GM19328 (cell line): ENCODE data around the gene RUNX2.

Experiments used
- ATAC-seq: cut with Tn5 transposase; IDR thresholded peaks from one replicate; pipeline ENCODE4 v1.9.1; 2021; ENCODE audit warnings: mild to moderate bottlenecking, moderate library complexity; ENCODE audit not compliant: unreplicated experiment

RUNX2 gene

DNA sequence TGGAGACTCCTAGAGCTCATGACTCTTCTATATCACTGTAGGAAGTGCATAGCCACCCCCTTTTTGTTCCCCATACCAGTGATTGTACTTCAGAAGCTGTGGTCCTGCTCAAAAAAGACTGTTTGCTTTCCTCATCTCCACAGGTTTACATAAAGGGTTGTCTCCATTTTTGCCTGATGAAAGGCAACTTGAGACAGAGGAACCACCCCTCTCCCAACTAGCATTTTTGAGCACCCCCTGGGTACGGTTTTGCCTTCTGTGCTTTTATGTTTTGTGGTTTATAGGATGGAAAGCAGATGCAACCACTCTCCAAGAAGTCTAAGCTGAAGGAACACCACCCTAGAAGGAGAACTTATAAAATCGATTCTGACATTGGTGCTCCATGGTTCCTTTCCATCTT, 177.3 kb downstream of the RUNX2 start:
- no peak for ATAC-seq

DNA sequence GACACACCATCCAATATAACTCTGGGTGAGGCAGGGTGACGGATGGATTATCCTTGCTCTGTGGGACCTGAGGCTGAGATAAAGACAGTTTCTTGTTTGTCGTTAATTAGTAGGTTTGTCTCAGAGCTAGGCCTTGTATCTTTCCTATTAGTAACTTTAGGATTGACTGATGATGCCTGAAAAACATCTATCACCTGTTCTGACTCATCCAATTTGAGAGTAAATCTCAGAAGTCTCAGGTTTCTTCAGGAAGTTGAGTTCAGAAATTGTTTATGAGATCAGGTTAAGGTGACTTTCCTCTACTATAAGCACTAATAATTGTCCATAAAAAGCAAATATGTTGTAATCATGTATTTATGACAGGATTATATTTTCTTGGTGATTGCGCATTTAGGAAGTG, 179.1 kb downstream of the RUNX2 start:
- no peak for ATAC-seq

DNA sequence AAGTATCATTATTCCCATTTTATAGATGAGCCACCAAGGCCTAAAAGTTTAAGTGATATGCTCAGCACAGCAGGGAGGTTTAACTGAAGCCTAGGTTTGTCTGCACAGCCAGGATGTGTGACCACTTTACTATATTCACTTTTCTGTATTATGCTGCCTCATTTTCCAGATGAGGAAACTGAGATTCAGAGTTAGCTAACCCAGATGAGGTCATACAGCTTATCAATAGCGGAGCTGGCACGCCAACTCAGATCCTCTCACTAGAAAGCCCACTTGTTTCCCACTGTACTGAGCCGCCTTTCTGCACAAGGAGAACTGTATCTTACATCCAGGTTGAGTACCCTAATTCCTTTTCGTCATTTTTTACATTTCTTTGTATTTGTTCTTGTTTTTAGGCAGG, 181.3 kb downstream of the RUNX2 start:
- no peak for ATAC-seq

DNA sequence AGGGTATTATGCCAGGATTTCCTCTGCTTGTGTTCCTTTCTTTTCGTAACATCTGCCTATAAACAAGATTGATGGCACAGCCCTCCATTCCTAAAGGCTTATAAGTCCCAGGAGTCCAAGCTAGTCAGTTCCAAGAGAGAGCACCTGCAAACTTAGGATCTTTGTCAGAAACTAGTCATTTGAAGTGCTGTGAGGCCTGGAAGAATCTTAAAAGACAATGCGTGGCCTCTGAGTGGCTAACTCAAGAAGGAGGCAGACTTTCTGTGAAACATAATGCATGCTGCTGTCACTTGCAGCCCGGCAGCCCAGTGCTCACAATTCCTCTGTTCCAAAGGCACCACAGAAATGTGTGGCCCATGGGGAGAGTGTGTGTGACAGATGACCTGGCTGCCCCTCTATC, 184.6 kb downstream of the RUNX2 start:
- ATAC-seq, result no peak

GRCh38 chr6:45513213-45513618, 185.1 kb downstream of the RUNX2 start:
- ATAC-seq, result no peak

GRCh38 chr6:45513843-45514242, 185.7 kb downstream of the RUNX2 start:
- no peak for ATAC-seq

DNA sequence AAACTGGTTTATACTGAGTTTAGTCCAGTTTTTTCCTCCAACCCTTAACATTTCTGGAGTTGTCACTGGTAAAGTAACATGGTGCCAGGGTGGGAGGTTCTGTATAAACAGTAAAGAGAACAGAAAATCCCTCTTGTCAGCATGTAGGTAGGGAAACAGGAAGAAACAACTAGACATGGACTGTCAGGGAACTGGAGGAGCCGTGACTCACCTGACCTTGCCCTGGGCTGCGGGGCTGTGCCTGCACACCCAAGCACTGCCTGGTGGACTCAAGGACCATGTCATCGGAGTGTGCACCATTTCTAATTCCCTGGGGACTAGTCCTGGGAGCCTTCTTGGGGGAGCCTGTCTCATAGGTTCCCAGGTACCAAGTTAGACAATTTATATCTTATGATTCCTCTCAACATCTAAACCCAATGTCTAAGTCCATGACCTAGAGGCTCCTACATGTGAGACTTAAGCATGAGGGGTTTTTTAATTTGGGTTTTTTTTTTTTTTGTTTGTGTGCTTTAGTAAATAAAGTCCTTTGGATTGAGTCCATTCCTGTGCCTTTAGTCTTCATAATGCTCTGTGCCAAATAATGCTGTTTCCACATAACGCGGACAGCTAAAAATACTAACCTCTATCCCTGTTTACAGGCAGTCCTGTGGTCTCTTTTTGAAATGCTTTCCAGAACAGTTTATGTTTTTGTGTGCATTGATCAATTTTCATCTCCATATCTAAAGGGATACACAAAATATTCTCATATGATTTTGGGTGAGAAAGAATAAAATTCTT, 186.5 kb downstream of the RUNX2 start:
- no peak for ATAC-seq

GRCh38 chr6:45518013-45518720, 190.0 kb downstream of the RUNX2 start:
- ATAC-seq, result no peak

GRCh38 chr6:45521226-45521625, 193.1 kb downstream of the RUNX2 start:
- ATAC-seq, result no peak

GRCh38 chr6:45522486-45522885, 194.4 kb downstream of the RUNX2 start:
- ATAC-seq, result no peak

- no peak for ATAC-seq
Measured at GRCh38 chr6:45527210-45527609, 199.1 kb downstream of the RUNX2 start.

GRCh38 chr6:45531999-45532595, 204.0 kb downstream of the RUNX2 start:
- no peak for ATAC-seq

GRCh38 chr6:45532721-45533210, 204.6 kb downstream of the RUNX2 start:
- no peak for ATAC-seq

GRCh38 chr6:45533386-45533785, 205.3 kb downstream of the RUNX2 start:
- no peak for ATAC-seq

- no peak for ATAC-seq
Measured at GRCh38 chr6:45535933-45536332, 207.8 kb downstream of the RUNX2 start.

- no peak for ATAC-seq
Measured at GRCh38 chr6:45537539-45537938, 209.4 kb downstream of the RUNX2 start.

DNA sequence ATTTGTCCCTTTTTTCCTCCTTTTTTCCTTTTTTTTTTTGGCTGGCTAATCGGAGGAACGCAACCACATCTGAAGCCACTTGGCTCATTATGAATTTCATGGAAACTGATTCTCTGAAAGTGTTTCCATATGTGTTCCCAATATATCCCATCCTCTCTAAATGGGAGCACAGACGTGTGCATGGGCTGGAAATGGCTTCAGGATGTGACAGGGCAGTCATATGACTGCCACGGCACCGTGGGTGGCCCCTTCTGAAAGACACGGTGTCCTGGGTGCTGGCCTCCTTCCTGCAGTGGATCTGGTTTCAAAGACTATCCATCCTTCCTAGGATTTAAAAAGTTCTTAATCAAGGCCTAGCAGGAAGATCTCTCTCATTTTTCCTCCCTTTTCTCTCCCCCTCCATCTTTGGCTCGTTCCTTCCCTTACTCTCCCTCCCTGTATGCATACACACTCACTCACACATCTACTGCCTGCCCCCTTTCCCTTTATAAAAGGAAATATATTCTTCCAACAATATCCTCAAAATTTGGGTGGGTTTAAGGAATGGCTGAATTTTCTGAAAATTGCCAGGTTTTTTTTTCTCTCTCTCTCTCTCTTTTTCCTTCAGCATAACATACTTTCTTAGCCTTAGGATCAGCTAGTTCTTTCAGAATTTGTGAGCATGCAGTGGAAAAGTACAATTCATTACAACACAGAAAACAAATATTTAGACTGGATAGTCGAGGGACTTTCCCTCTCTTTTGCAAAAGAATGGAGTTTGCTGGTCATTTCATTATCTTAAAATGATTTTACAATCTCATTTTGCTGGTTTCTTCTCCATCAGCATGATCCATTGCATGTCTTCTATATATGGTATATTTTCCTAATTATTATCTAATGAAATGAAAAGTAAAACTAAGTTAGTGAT, 210.8 kb downstream of the RUNX2 start:
- ATAC-seq, result no peak

- ATAC-seq, result no peak
Measured at GRCh38 chr6:45540375-45540920, 212.3 kb downstream of the RUNX2 start.

- ATAC-seq, result no peak
Measured at GRCh38 chr6:45541934-45542333, 213.8 kb downstream of the RUNX2 start.
